HCT116 (cell line): ENCODE measurements around the gene GNG2. TPM values are rescaled to one million over a fixed set of nuclear protein-coding genes. Genes with fewer than 3 reads are reported as not detected.

Experiments
- ATAC-seq: fragments of 200-7000 bp; cut with Tn5 transposase; 2 replicates; pipeline ENCODE4 v1.9.1; 2020; ENCODE audit warnings: mild to moderate bottlenecking, moderate library complexity
- BruUV-seq: library from RNA; stranded (reverse); fragments of 400-500 nt; replicated peaks from 2 replicates; lab custom pipeline; 2021; lab: Mats Ljungman, UMichigan
- CTCF ChIA-PET: fragments of 300-600 bp; sonication (Branson Sonifier 250); formaldehyde crosslinking; loops from one replicate; lab custom pipeline; 2021; ENCODE audit warnings: antibody characterized with exemption; lab: Charles Lee
- POLR2A ChIA-PET: fragments of 300-600, 350-600 bp; sonication (Branson Sonifier 250); formaldehyde crosslinking; loops from one replicate; lab custom pipeline; 2021; ENCODE audit warnings: antibody characterized with exemption; lab: Charles Lee
- RAD21 ChIA-PET, 2 experiments: fragments of 300-600 bp; sonication (Branson Sonifier 250); formaldehyde crosslinking; loops; one replicate each; lab custom pipeline; 2023; ENCODE audit warnings: low total read pairs in 2 of 2; ENCODE audit not compliant: uncharacterized antibody in 2 of 2, unreplicated experiment in 2 of 2, low non-redundant PET in 1 of 2; lab: Charles Lee
- DNase-seq: peaks from one replicate; pipeline ENCODE4 v3.0.0-alpha.2; 2010; ENCODE audit warnings: low read depth, low spot score
- H2AFZ ChIP-seq: fragments of 200-600 bp; shearing (Covaris generic), sonication (generic); 2 replicates; pipeline ENCODE4 v1.6.1; 2017; ENCODE audit warnings: low read depth, mixed run types, mixed read lengths, antibody characterized with exemption, low read length; ENCODE audit not compliant: poor library complexity, severe bottlenecking
- H3K27ac ChIP-seq: 2 replicates; pipeline ENCODE4 v1.5.1; 2012; ENCODE audit warnings: low read depth, low read length
- H3K27me3 ChIP-seq: fragments of 200-600 bp; sonication (generic); 2 replicates; pipeline ENCODE4 v1.6.1; 2016; ENCODE audit warnings: mixed run types, low read length, mixed read lengths; ENCODE audit not compliant: insufficient read depth
- H3K36me3 ChIP-seq, 2 experiments: fragments of 200-500 bp in 1 of 2; fragments of 200-600 bp in 1 of 2; sonication (Bioruptor generic) in 1 of 2; sonication (generic) in 1 of 2; 2 replicates each; pipeline versions ENCODE4 v1.5.1 to v1.6.1; 2014 to 2016; ENCODE audit warnings: low read length in 2 of 2, inconsistent platforms in 1 of 2, mixed read lengths in 1 of 2, mixed run types in 1 of 2; ENCODE audit not compliant: insufficient read depth in 2 of 2, control insufficient read depth in 1 of 2
- H3K4me1 ChIP-seq, 2 experiments: fragments of 200-600 bp in 1 of 2; sonication (generic) in 1 of 2; 2 replicates each; pipeline versions ENCODE4 v1.5.1 to v1.6.1; 2012 to 2017; ENCODE audit warnings: low read length in 2 of 2, inconsistent platforms in 1 of 2, mild to moderate bottlenecking in 1 of 2, mixed read lengths in 1 of 2, mixed run types in 1 of 2, moderate library complexity in 1 of 2; ENCODE audit not compliant: insufficient read depth in 2 of 2, control insufficient read depth in 1 of 2
- H3K4me2 ChIP-seq: fragments of 200-600 bp; sonication (generic); 2 replicates; pipeline ENCODE4 v1.6.1; 2017; ENCODE audit warnings: mixed run types, low read length, mixed read lengths
- H3K4me3 ChIP-seq, 2 experiments: fragments of 200-600 bp in 1 of 2; sonication (generic) in 1 of 2; replicated peaks in 1 of 2; 2 replicates each; pipeline ENCODE4 v1.5.1; 2011 to 2016; ENCODE audit warnings: low read length in 2 of 2, control low read depth in 1 of 2, low read depth in 1 of 2, mild to moderate bottlenecking in 1 of 2, mixed read lengths in 1 of 2, mixed run types in 1 of 2
- H3K79me2 ChIP-seq: fragments of 200-600 bp; sonication (generic); 2 replicates; pipeline ENCODE4 v1.6.1; 2017; ENCODE audit warnings: mild to moderate bottlenecking, mixed run types, low read length, moderate library complexity, mixed read lengths; ENCODE audit not compliant: insufficient read depth
- H3K9ac ChIP-seq: fragments of 200-600 bp; sonication (generic); 2 replicates; pipeline ENCODE4 v1.6.1; 2016; ENCODE audit warnings: low read length, mixed read lengths
- H3K9me2 ChIP-seq: fragments of 200-600 bp; sonication (generic), shearing (Covaris generic); 2 replicates; pipeline ENCODE4 v1.6.1; 2017; ENCODE audit warnings: mixed run types, mild to moderate bottlenecking, moderate library complexity; ENCODE audit not compliant: insufficient read depth
- H3K9me3 ChIP-seq, 2 experiments: fragments of 200-500 bp in 1 of 2; fragments of 200-600 bp in 1 of 2; sonication (Bioruptor generic) in 1 of 2; sonication (generic) in 1 of 2; 2 replicates each; pipeline ENCODE4 v1.6.1; 2014 to 2017; ENCODE audit warnings: low read length in 2 of 2, mixed read lengths in 2 of 2, inconsistent platforms in 1 of 2, low read depth in 1 of 2, mild to moderate bottlenecking in 1 of 2, mixed run types in 1 of 2, moderate library complexity in 1 of 2; ENCODE audit not compliant: control insufficient read depth in 1 of 2, insufficient read depth in 1 of 2
- H4K20me1 ChIP-seq: fragments of 200-600 bp; sonication (generic), shearing (Covaris generic); 2 replicates; pipeline ENCODE4 v1.6.1; 2017; ENCODE audit warnings: mixed run types, mild to moderate bottlenecking, moderate library complexity; ENCODE audit not compliant: insufficient read depth
- CEBPB ChIP-seq: IDR thresholded peaks from 2 replicates; pipeline ENCODE4 v1.6.1; 2012; ENCODE audit warnings: low read depth
- EZH2 ChIP-seq: fragments of 200-600 bp; sonication (generic); IDR thresholded peaks from 2 replicates; pipeline ENCODE4 v1.6.1; 2017; ENCODE audit warnings: antibody characterized with exemption, mixed run types
- EZH2phosphoT487 ChIP-seq: fragments of 200-600 bp; IDR thresholded peaks from 2 replicates; pipeline ENCODE4 v1.6.1; 2018; ENCODE audit warnings: antibody characterized with exemption, borderline replicate concordance
- JUND ChIP-seq: IDR thresholded peaks from 2 replicates; pipeline ENCODE4 v1.6.1; 2012
- POLR2A ChIP-seq: IDR thresholded peaks from 2 replicates; pipeline ENCODE4 v1.7.0; 2011; ENCODE audit warnings: borderline replicate concordance; ENCODE audit not compliant: insufficient read depth, insufficient read length; ENCODE audit errors: extremely low read depth
- POLR2AphosphoS5 ChIP-seq: IDR thresholded peaks from 2 replicates; pipeline ENCODE4 v1.6.1; 2011; ENCODE audit warnings: mild to moderate bottlenecking, low read depth, low read length, moderate library complexity
- SIN3A ChIP-seq: IDR thresholded peaks from 2 replicates; pipeline ENCODE4 v1.6.1; 2012; ENCODE audit warnings: low read depth
- SRF ChIP-seq: IDR thresholded peaks from 2 replicates; pipeline ENCODE4 v1.6.1; 2012; ENCODE audit warnings: low read depth
- YY1 ChIP-seq: IDR thresholded peaks from 2 replicates; pipeline ENCODE4 v1.6.1; 2011; ENCODE audit warnings: low read length, low read depth, moderate library complexity, mild to moderate bottlenecking; ENCODE audit not compliant: insufficient replicate concordance; ENCODE audit errors: extremely low read depth
- ZFX ChIP-seq: fragments of 450-650 bp; IDR thresholded peaks from 2 replicates; pipeline ENCODE4 v1.6.1; 2017
- ZNF274 ChIP-seq: fragments of 200-500 bp; sonication (Bioruptor generic); IDR thresholded peaks from 2 replicates; pipeline ENCODE4 v1.6.1; 2014; ENCODE audit warnings: mild to moderate bottlenecking, low read depth, low read length, inconsistent platforms
- intact Hi-C: fragments of 100-400 bp; cut with micrococcal nuclease; formaldehyde crosslinking; loops from 2 replicates; pipeline ENCODE4 v1.10.0; 2022
- total RNA-seq: library from RNA; stranded (reverse); gene quantifications from one replicate; pipeline ENCODE4 v1.2.1, GENCODE V29; 2021; ENCODE audit not compliant: unreplicated experiment
- TF ChIP-seq, protein P1 (sequence below): IDR thresholded peaks from 2 replicates; pipeline ENCODE4 v1.6.1; 2012; ENCODE audit warnings: low read depth
- TF ChIP-seq, protein P2 (sequence below), 3 experiments: fragments of 200-600 bp in 1 of 3; sonication (generic) in 1 of 3; IDR thresholded peaks in 2 of 3; conservative IDR thresholded peaks in 1 of 3; 2 replicates each; pipeline ENCODE4 v1.5.1; 2012 to 2017; ENCODE audit warnings: low read depth in 2 of 3, low read length in 2 of 3, antibody characterized with exemption in 1 of 3, borderline replicate concordance in 1 of 3, control low read depth in 1 of 3, mild to moderate bottlenecking in 1 of 3, mixed read lengths in 1 of 3, mixed run types in 1 of 3, moderate library complexity in 1 of 3; ENCODE audit not compliant: insufficient read depth in 1 of 3
- TF ChIP-seq, protein P3 (sequence below): IDR thresholded peaks from 2 replicates; pipeline ENCODE4 v1.6.1; 2012

Gene GNG2
- total RNA-seq, 1 experiment from 2014 or later: 0.74 TPM

DNA sequence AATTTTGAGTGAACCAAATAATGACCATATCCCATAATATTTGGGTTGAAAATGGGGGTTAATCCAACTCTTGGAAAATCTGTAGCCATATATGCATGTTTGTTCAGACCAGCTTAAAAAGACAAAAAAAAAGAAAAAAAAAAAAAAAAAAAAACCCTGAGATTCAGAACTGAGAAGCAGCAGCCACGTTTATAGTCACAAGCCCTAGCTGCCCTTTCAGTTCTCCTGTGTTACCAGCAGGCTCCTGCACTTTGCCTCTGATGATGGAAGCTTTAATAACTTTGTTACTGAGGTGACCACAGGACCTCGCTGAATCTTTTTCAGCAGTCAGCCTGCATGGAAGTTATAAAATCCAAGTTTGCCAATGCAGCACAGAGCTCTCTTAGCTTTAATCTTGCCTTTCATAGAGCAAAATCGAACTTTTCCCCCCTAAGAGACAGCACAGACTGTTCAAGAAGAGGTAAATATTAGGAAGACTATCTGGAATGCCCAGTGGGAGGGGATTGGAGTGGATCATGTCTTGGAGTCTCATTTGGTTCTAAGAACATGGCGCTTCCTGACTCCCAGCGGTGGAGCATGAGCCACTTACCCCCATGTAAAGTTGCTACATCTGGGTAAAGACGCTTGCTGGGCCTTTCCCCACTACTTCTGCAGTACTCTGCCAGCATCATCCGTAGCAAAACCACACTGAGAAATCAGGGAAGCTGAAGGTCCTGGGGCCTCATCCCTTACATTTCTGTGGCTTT is 20.6 kb downstream of the GNG2 start:
- POLR2A ChIA-PET: interaction anchor here (0.6 kb wide), 1 partner anchor 33 kb away, joined by 5 read pairs; no protein-coding TSS in a partner anchor
- CTCF ChIA-PET: interaction anchor here (1.6 kb wide), 1 partner anchor 98 kb away, joined by 5 read pairs; no protein-coding TSS in a partner anchor
- Histone ChIP-seq H3K27me3 (no peaks in the 10 kb centered on the region), H3K9me3 (no peaks in the 10 kb centered on the region), H2AFZ (no peak overlapping the region), H3K4me2 (no peak overlapping the region), H3K9ac (no peak overlapping the region), H3K36me3 (no peaks in the 10 kb centered on the region), H4K20me1 (no peaks in the 10 kb centered on the region), H3K79me2 (no peaks in the 10 kb centered on the region), H3K27ac (no peak overlapping the region), H3K4me3 (no peak overlapping the region), H3K9me2 (no peaks in the 10 kb centered on the region), H3K4me1 (peaks cover 0 to 5% of the 10 kb centered on the region in 2 experiments; a peak in 2 of 4 replicates)
- ATAC-seq (no peak), DNase-seq (no peak)
- intact Hi-C loops: no loop called here
- TF ChIP-seq SIN3A (no peak), YY1 (no peak), ZNF274 (no peak), EZH2phosphoT487 (no peak), JUND (no peak), CEBPB (no peak), SRF (no peak), EZH2 (no peak), ZFX (no peak), POLR2AphosphoS5 (no peak), POLR2A (no peak)
- TF ChIP-seq, protein P1, sequence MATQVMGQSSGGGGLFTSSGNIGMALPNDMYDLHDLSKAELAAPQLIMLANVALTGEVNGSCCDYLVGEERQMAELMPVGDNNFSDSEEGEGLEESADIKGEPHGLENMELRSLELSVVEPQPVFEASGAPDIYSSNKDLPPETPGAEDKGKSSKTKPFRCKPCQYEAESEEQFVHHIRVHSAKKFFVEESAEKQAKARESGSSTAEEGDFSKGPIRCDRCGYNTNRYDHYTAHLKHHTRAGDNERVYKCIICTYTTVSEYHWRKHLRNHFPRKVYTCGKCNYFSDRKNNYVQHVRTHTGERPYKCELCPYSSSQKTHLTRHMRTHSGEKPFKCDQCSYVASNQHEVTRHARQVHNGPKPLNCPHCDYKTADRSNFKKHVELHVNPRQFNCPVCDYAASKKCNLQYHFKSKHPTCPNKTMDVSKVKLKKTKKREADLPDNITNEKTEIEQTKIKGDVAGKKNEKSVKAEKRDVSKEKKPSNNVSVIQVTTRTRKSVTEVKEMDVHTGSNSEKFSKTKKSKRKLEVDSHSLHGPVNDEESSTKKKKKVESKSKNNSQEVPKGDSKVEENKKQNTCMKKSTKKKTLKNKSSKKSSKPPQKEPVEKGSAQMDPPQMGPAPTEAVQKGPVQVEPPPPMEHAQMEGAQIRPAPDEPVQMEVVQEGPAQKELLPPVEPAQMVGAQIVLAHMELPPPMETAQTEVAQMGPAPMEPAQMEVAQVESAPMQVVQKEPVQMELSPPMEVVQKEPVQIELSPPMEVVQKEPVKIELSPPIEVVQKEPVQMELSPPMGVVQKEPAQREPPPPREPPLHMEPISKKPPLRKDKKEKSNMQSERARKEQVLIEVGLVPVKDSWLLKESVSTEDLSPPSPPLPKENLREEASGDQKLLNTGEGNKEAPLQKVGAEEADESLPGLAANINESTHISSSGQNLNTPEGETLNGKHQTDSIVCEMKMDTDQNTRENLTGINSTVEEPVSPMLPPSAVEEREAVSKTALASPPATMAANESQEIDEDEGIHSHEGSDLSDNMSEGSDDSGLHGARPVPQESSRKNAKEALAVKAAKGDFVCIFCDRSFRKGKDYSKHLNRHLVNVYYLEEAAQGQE: no peak
- TF ChIP-seq, protein P2, sequence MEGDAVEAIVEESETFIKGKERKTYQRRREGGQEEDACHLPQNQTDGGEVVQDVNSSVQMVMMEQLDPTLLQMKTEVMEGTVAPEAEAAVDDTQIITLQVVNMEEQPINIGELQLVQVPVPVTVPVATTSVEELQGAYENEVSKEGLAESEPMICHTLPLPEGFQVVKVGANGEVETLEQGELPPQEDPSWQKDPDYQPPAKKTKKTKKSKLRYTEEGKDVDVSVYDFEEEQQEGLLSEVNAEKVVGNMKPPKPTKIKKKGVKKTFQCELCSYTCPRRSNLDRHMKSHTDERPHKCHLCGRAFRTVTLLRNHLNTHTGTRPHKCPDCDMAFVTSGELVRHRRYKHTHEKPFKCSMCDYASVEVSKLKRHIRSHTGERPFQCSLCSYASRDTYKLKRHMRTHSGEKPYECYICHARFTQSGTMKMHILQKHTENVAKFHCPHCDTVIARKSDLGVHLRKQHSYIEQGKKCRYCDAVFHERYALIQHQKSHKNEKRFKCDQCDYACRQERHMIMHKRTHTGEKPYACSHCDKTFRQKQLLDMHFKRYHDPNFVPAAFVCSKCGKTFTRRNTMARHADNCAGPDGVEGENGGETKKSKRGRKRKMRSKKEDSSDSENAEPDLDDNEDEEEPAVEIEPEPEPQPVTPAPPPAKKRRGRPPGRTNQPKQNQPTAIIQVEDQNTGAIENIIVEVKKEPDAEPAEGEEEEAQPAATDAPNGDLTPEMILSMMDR (IDR thresholded peaks at IDR 0.05 in 2 of 3, conservative IDR thresholded peaks at IDR 0.05 in 1 of 3; ENCODE audit: borderline replicate concordance in 1 of 3, insufficient read depth in 1 of 3, low read depth in 2 of 3, low read length in 2 of 3): no peak
- TF ChIP-seq, protein P3, sequence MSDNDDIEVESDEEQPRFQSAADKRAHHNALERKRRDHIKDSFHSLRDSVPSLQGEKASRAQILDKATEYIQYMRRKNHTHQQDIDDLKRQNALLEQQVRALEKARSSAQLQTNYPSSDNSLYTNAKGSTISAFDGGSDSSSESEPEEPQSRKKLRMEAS: no peak
- RAD21 ChIA-PET: no interaction called here
- no TSS peak for BruUV-seq
